Epithelial cell of esophagus (primary cell): ENCODE results near the gene ST6GALNAC4.

Experiments used
- DNase-seq: peaks from one replicate; pipeline ENCODE4 v3.0.0; 2010; ENCODE audit warnings: low read depth
- H3K4me3 ChIP-seq: 2 replicates; pipeline ENCODE4 v1.5.1; 2011; ENCODE audit warnings: mild to moderate bottlenecking, low read length, control low read depth
- CTCF ChIP-seq: IDR thresholded peaks from 2 replicates; pipeline ENCODE4 v1.5.1; 2011; ENCODE audit warnings: low read depth, mild to moderate bottlenecking, low read length, control low read depth, inconsistent platforms; ENCODE audit not compliant: insufficient read depth; ENCODE audit errors: missing control alignments

The ST6GALNAC4 gene

GRCh38 chr9:127945942-127946341 lies 29.1 kb upstream of the ST6GALNAC4 start:
- no peak for TF ChIP-seq CTCF
- H3K4me3 ChIP-seq = no peak overlapping the region
- DNase-seq = no peak

GRCh38 chr9:127945338-127945737 lies 28.5 kb upstream of the ST6GALNAC4 start:
- H3K4me3 ChIP-seq = no peak overlapping the region
- DNase-seq = no peak
- no peak for TF ChIP-seq CTCF

GRCh38 chr9:127944586-127945218 lies 27.9 kb upstream of the ST6GALNAC4 start:
- DNase-seq = no peak
- no peak overlapping the region for H3K4me3 ChIP-seq
- TF ChIP-seq CTCF = no peak

- TF ChIP-seq CTCF = peak; percentile 88
- H3K4me3 ChIP-seq = no peak overlapping the region
- DNase-seq = peak; percentile 81
These were observed 26.9 kb upstream of the ST6GALNAC4 start for GRCh38 chr9:127943731-127944144.

- DNase-seq = no peak
- H3K4me3 ChIP-seq = no peak overlapping the region
- no peak for TF ChIP-seq CTCF
These were observed 26.3 kb upstream of the ST6GALNAC4 start for GRCh38 chr9:127943011-127943662.

- no peak overlapping the region for H3K4me3 ChIP-seq
- DNase-seq = peak; percentile 68
- peak; percentile 78 for TF ChIP-seq CTCF
These were observed 25.6 kb upstream of the ST6GALNAC4 start for GRCh38 chr9:127942216-127943010.
